Lung (tissue), 12 donors: ENCODE measurements around the gene MCTP1. TPM values are rescaled to one million over a fixed set of nuclear protein-coding genes. Genes with fewer than 3 reads are reported as not detected.

Experiments used
- ATAC-seq: fragments of 200-7000 bp; cut with Tn5 transposase; one replicate; pipeline ENCODE4 v1.9.1; 2020; ENCODE audit warnings: moderate number of reproducible peaks; ENCODE audit not compliant: insufficient read depth, low FRiP score
- DNase-seq, 3 donors: peaks; one replicate each; pipeline ENCODE4 v3.0.0-alpha.2; 2013 to 2017
- H3K27ac ChIP-seq, 2 donors: one replicate each; pipeline ENCODE4 v1.5.1; 2013; ENCODE audit warnings: mild to moderate bottlenecking in 2 of 2, moderate library complexity in 2 of 2, control low read depth in 1 of 2, inconsistent platforms in 1 of 2, low read depth in 1 of 2, low read length in 1 of 2
- H3K27me3 ChIP-seq, 3 donors: one replicate each; pipeline ENCODE4 v1.5.1; 2013; ENCODE audit warnings: low read length in 2 of 3; ENCODE audit not compliant: control insufficient read depth in 3 of 3, insufficient read depth in 3 of 3
- H3K36me3 ChIP-seq, 4 donors: one replicate each; pipeline ENCODE4 v1.5.1; 2013; ENCODE audit warnings: low read length in 4 of 4, mild to moderate bottlenecking in 1 of 4, moderate library complexity in 1 of 4; ENCODE audit not compliant: control insufficient read depth in 4 of 4, insufficient read depth in 4 of 4
- H3K4me1 ChIP-seq, 5 donors: one replicate each; pipeline ENCODE4 v1.5.1; 2013; ENCODE audit warnings: low read length in 5 of 5, mild to moderate bottlenecking in 2 of 5, moderate library complexity in 1 of 5; ENCODE audit not compliant: control insufficient read depth in 5 of 5, insufficient read depth in 5 of 5
- H3K4me3 ChIP-seq: one replicate; pipeline ENCODE4 v1.5.1; 2013; ENCODE audit warnings: mild to moderate bottlenecking, control low read depth, moderate library complexity
- H3K9ac ChIP-seq, 2 donors: one replicate each; pipeline ENCODE4 v1.5.1; 2013; ENCODE audit warnings: low read length in 2 of 2, control low read depth in 1 of 2; ENCODE audit not compliant: insufficient read depth in 1 of 2
- H3K9me3 ChIP-seq, 4 donors: one replicate each; pipeline ENCODE4 v1.5.1; 2013; ENCODE audit warnings: low read length in 3 of 4, mild to moderate bottlenecking in 1 of 4, moderate library complexity in 1 of 4; ENCODE audit not compliant: control insufficient read depth in 4 of 4, insufficient read depth in 3 of 4
- WGBS, 2 donors: extraction: QIAGEN DNeasy Blood & Tissue Kit; methylation state at CpG; one replicate each; pipeline ENCODE4 v1.1.7; 2013; 5-methylcytosine and 5-hydroxymethylcytosine counted together
- polyA plus RNA-seq, 2 donors: library from polyadenylated mRNA; stranded (reverse); fragments of 200-250 nt; gene quantifications; one replicate each; pipeline ENCODE4 v1.2.1, GENCODE V29; 2013
- total RNA-seq, 2 donors: library from RNA; depleted of rRNA in 1 of 2; stranded (reverse); fragments of >200 nt in 1 of 2; gene quantifications; one replicate each; pipeline ENCODE4 v1.2.1, GENCODE V29; 2014 to 2021
- TF ChIP-seq, protein P1 (sequence below): IDR thresholded peaks from 2 replicates; pipeline ENCODE4 v1.5.1; 2012; ENCODE audit warnings: mild to moderate bottlenecking; ENCODE audit errors: control extremely low read depth, extremely low read depth
- donor health status: control.
- donor health status: control.
- donor health status: Bipolar disorder and iron deficiency.
- donor health status: healthy.
- donor health status: DM: yes; HTN: yes; CAD: no.

Gene MCTP1
- total and polyA plus RNA-seq, 4 donors: 5.8 to 34.8 (median 27.4) TPM

DNA sequence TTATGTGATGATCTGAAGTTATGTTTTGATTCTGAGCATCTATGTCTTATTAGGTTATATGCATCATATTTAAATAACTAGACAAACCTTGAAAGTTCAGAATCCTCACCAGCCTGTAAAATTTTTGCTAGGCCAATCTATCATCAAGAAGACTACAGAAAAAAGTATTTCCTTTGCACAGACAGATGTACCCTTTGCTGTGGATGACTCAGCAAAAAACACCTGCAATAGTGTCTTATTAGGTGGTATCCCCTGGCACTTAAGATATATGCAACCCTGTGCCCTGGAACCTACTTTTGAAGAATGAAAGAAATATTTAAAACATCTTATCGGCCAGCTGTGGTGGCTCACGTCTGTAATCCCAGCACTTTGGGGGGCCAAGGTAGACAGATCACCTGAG, 535.9 kb downstream of the MCTP1 start:
- H3K27me3 ChIP-seq: no peaks in the 10 kb centered on the region
- no peaks in the 10 kb centered on the region for H3K9me3 ChIP-seq
- ATAC-seq (no peak), DNase-seq (no peak)
- H3K27ac ChIP-seq: no peak overlapping the region
- 46 to 78% methylated on average over 2 of the region's 2 CpGs for WGBS, 2 donors
- H3K36me3 ChIP-seq: no peaks in the 10 kb centered on the region
- TF ChIP-seq, protein P1, sequence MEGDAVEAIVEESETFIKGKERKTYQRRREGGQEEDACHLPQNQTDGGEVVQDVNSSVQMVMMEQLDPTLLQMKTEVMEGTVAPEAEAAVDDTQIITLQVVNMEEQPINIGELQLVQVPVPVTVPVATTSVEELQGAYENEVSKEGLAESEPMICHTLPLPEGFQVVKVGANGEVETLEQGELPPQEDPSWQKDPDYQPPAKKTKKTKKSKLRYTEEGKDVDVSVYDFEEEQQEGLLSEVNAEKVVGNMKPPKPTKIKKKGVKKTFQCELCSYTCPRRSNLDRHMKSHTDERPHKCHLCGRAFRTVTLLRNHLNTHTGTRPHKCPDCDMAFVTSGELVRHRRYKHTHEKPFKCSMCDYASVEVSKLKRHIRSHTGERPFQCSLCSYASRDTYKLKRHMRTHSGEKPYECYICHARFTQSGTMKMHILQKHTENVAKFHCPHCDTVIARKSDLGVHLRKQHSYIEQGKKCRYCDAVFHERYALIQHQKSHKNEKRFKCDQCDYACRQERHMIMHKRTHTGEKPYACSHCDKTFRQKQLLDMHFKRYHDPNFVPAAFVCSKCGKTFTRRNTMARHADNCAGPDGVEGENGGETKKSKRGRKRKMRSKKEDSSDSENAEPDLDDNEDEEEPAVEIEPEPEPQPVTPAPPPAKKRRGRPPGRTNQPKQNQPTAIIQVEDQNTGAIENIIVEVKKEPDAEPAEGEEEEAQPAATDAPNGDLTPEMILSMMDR: no peak
- H3K4me1 ChIP-seq: no peaks in the 10 kb centered on the region
- H3K9ac ChIP-seq: no peak overlapping the region
- H3K4me3 ChIP-seq: no peak overlapping the region

DNA sequence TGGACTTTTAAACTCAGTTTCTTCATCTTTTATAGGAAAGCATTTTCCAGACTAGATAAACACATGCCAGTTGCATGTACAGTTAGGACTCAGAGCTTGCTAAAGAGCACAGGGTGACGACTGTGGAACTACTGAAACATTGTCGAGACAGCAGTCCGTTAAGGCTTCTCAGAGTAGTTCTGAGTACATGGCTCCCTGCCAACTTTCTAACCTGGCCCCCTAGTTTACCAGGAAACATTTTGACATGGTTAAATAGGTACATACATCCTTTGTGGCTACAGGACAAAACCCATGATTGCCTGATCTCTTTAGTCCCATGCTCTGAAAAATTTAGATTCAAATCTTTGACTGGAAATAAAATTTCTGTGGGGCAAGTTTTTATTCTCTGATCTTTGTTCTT, 536.7 kb downstream of the MCTP1 start:
- ATAC-seq: no peak
- Histone ChIP-seq H3K4me1 (no peaks in the 10 kb centered on the region), H3K9ac (no peak overlapping the region), H3K27me3 (no peaks in the 10 kb centered on the region), H3K36me3 (no peaks in the 10 kb centered on the region), H3K4me3 (no peak overlapping the region), H3K9me3 (no peaks in the 10 kb centered on the region), H3K27ac (no peak overlapping the region)
- peak in 1 of 3 donors; percentile 19 for DNase-seq
- WGBS, 2 donors: 34 to 46% methylated on average over 3 of the region's 3 CpGs
- TF ChIP-seq, protein P1: no peak

- Histone ChIP-seq H3K9me3 (no peaks in the 10 kb centered on the region), H3K4me1 (no peaks in the 10 kb centered on the region), H3K27ac (no peak overlapping the region), H3K27me3 (no peaks in the 10 kb centered on the region), H3K9ac (no peak overlapping the region), H3K4me3 (no peak overlapping the region), H3K36me3 (no peaks in the 10 kb centered on the region)
- ATAC-seq (no peak), DNase-seq (no peak)
- TF ChIP-seq, protein P1: no peak
- 73 to 97% methylated on average over 4 of the region's 4 CpGs for WGBS, 2 donors
Observed at GRCh38 chr5:94747371-94747770, 537.5 kb downstream of the MCTP1 start.

- peak; percentile 50 for ATAC-seq
- 31 to 41% methylated on average over 1 of the region's 1 CpG for WGBS, 2 donors
- Histone ChIP-seq H3K27ac (no peak overlapping the region), H3K4me3 (no peak overlapping the region), H3K4me1 (no peaks in the 10 kb centered on the region), H3K27me3 (no peaks in the 10 kb centered on the region), H3K9ac (no peak overlapping the region), H3K9me3 (no peaks in the 10 kb centered on the region), H3K36me3 (no peaks in the 10 kb centered on the region)
- TF ChIP-seq, protein P1: no peak
- peak in 1 of 3 donors; percentile 49 for DNase-seq
Observed at GRCh38 chr5:94746731-94747124, 538.2 kb downstream of the MCTP1 start.
